ENCODE data around the gene ATP6V0B.

Gene ATP6V0B

DNA sequence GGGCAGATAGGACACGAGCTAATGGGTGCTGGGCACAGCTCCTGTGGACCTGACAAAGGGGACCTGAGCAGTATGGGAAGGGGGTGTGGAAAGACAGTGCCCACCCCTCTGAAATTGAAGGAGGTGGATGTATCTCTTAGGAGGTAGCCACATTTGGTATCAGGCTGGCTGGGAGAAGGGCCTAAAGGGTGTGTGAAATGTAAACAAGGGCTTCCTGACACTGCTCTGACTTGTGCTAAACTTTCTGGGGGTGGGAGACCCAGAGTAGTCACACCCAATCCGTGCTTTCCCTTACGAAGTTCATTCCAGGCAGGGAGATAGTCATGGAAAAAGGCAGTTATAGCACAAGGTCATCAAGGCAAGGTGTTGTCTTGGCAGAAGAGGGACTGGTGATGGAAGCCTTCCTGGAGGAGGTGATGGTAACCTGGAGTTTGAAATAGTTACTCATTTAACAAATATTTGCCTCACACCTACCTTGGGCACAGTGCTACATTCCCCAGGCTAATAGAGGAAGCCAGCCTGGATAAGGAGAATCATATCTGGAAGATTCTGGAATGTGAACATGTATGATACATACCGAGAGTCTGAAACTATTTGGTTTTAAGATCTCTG, 11.3 kb downstream of the ATP6V0B start:
- DNase-seq: no peak

DNA sequence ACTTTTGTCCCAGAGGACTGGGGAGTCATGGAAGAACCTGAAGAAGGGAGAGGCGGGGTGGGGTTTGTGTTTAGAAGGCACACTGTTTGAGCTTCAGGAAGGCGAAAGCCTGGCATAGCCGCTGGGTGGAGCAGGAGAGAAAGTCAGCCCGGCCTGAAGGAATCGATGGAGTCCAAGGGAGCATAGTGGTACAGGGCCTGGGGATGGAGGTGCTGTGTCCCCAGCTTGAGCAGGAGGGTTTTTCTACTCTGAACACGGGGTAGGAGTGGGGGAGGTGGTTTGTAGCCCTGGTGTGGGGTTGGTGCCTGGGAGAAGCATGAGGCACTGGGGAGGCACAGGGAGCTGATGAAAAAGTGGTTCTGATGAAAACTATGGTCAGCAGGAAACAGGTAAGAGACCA, 12.0 kb downstream of the ATP6V0B start:
- no peak for DNase-seq

GRCh38 chr1:43987159-43987902, 12.6 kb downstream of the ATP6V0B start:
- DNase-seq: no peak

- DNase-seq: no peak
These were observed 15.8 kb downstream of the ATP6V0B start for GRCh38 chr1:43990271-43991199.

DNA sequence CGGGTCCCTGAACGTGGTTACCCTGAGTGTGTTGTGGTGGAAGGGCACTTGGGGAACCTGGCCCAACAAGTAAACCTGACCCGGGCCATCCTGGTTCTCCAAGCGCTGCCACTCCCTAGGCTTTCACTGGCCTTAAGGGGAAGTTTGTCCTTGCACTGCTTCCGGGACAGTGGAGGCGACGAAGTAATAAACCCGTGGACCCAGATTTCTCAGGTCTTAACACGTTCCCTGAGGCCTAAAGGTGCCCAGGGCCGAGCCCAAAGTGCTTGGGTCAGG, 16.4 kb downstream of the ATP6V0B start:
- DNase-seq: no peak

DNA sequence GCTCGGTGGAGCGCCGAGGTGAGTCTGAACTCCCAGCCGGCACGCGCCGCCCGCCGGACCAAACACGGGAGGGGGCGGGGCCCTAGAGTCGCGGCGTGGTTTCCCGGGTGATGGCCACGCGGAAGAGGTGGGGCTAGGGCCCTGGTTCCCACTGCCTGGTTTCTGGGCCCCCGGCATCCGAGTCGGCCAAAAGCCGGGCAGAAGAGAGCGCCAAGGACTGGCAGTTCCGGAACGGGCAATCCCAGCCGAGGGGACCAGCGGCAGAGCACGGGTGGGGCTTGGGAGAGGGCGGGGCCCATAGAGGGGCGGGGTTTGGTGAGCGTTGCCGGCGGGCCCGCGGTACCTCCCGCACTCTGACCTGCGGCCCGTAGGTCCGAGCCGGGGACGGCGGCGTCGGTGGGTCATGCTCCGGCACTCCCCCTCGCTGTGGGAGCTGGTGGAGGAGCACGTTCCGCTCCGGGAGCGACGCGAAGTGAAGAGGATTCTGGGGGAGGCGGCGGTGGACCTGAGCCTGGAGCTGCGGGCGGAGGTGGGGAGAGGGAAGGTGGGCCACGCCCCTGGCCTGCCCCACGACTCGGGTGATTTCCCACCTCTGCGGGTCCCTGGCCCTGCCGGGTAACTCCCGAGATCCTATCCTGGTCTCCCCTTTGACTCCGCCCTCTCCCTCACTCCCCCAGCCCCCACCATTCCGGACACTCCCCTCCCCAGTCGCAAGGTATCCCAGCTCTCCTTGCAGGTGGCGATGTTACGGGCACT, 16.9 kb downstream of the ATP6V0B start, which contains the start of gene CCDC24:
CCDC24 (plus strand) TSS at position 124 of the 756 bp plus-strand sequence; CDS start at position 404, 280 bp downstream.
- peak; percentile 56 for DNase-seq

DNA sequence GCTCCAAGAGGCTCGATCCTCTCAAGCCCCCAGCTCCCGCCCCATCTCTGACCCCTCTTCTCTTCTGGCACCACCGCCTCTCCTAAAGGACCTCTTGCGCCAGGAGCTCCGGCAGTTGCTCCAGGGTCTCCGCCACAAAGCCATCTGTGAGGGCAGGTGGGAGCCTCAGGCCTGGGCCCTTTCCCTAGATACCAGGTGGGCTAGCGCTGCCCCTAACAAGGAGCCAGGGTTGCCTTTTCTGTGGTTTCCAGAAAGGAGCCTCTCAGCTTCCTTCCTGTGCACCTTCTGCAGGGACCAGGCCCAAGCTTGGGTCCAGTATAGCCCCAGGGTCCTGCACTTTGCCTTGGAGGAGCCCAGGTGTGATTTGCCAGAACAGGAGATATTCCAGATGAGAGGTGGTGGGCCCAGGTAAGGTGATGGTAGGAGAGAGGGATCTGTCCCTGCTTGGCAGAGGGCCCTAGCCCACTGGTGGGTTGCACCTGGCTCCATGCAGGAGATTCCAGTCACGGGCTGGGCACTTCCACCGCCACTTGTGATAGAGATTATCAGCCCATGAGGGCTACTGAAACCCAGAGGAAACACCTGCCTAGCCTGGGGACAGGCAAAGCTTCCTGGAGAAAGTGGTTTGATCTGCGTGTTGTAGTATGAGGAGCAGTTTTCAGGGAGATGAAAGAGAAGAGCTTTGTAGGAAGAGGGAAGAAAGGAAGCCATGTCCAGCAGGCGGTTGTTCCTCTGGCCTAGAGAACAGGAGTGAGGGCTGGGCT, 17.7 kb downstream of the ATP6V0B start:
- DNase-seq: no peak

GRCh38 chr1:43993206-43993914, 18.6 kb downstream of the ATP6V0B start:
- no peak for DNase-seq

- DNase-seq: no peak
These were observed 19.3 kb downstream of the ATP6V0B start for GRCh38 chr1:43994071-43994470.

GRCh38 chr1:43994794-43995790, 20.3 kb downstream of the ATP6V0B start:
- DNase-seq: no peak

DNA sequence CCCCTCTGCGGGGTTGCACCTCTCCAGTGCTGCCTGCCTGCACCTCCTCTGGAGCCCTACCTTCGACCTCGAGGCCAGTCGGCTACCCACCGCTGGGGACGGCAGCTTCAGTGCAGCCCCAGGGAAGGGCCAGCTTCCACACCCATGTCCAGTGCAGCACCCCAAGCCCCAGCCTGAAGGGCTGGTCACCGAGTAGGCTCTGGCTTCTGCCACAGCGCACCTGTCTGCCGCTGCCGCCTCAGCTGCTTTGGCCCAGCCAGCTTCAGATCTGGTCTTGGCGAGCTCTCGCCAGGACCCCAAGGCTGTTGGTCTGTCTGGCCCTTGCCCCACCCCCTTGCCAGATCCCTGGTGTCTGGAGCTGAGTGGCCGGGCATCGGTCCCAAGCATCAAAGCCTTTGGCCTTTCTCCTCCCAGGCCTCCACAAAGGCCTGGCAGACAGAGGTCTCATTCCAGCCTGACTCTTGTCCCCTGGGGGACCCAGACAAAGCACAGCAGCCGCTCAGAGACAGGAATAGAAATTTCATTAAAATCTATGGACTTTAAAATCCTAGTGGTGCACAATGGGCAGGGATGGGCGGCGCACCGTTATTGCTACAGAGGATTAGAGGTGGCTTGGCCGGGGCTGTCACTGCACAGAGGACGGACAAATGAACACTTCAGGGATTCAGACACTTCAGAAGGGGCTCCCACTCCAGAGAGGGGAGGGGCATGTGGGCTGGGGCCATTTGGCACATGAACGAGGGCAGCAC, 21.4 kb downstream of the ATP6V0B start:
- no peak for DNase-seq

DNA sequence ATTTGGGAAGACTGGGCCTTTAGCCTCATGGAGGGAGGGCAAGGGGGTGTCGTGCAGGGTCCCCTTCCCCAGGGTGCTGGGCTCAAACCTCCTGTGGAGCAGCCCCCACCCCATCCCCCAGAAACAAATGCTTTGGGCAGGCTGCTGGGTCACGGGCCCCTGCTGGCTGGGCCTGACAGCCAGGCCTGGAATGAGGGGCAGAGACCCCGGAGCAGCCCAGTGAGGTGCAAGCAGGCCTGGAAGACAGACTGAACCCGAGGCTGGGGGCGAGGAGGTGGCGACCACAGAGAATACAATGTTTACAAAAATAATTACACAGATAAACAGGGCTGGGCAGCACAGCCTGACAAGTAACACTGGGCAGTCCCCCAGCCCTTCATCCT, 22.0 kb downstream of the ATP6V0B start:
- DNase-seq: no peak

- no peak for DNase-seq
These were observed 22.7 kb downstream of the ATP6V0B start for GRCh38 chr1:43997295-43997999.

GRCh38 chr1:43998000-43998378, 23.2 kb downstream of the ATP6V0B start:
- no peak for DNase-seq

- no peak for DNase-seq
These were observed 24.7 kb downstream of the ATP6V0B start for GRCh38 chr1:43999455-43999854.

- DNase-seq: no peak
These were observed 25.4 kb downstream of the ATP6V0B start for GRCh38 chr1:44000122-44000665.

GRCh38 chr1:44002165-44002564, 27.4 kb downstream of the ATP6V0B start:
- DNase-seq: no peak

DNA sequence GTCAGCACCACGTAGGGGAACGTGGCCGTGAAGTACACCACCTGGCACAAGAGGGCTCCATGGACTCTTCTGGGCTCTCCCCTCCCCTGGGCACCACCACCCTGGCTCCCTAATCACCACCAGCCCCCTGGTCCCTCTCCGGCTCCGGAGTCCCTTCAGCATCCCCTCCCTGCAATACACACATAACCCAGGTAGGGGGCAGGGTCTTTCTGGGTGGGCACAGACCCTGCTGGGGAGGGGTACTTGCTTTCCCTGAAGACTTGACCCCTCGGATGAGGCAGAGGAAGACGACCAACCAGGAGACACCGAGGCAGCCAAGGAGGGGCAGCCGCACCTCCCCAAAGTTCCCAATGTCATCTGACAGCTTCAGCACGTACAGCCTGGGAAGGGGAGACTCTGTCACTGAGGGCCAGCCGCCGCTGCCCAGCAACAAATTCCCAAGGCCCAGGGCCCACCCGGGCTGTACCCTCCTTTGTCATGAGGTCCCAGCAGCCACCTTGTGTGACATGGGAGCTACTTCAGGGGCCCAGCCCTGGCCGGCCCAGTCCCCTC, 27.9 kb downstream of the ATP6V0B start:
- no peak for DNase-seq

All from kidney glomerular epithelial cell (primary cell).